Fibroblast of lung (primary cell): ENCODE data around the gene MFGE8. TPM values are rescaled to one million over a fixed set of nuclear protein-coding genes. Genes with fewer than 3 reads are reported as not detected.

ENCODE experiments used
- DNase-seq, 2 donors: peaks; one replicate each; pipeline versions ENCODE4 v3.0.0 to v3.0.0-alpha.2; 2010; ENCODE audit warnings: low read depth in 2 of 2
- H2AFZ ChIP-seq: 2 replicates; pipeline ENCODE4 v1.5.1; 2012; ENCODE audit warnings: low read length, control low read depth, inconsistent platforms
- H3K27ac ChIP-seq: 2 replicates; pipeline ENCODE4 v1.5.1; 2011; ENCODE audit warnings: low read length, control low read depth; ENCODE audit not compliant: insufficient read depth
- H3K27me3 ChIP-seq: 2 replicates; pipeline ENCODE4 v1.5.1; 2011; ENCODE audit warnings: mild to moderate bottlenecking, low read length; ENCODE audit not compliant: control insufficient read depth, insufficient read depth
- H3K36me3 ChIP-seq: 2 replicates; pipeline ENCODE4 v1.5.1; 2011; ENCODE audit warnings: low read length; ENCODE audit not compliant: control insufficient read depth, insufficient read depth
- H3K4me1 ChIP-seq: 2 replicates; pipeline ENCODE4 v1.5.1; 2011; ENCODE audit warnings: low read length; ENCODE audit not compliant: control insufficient read depth, insufficient read depth; ENCODE audit errors: extremely low read depth
- H3K4me2 ChIP-seq: 2 replicates; pipeline ENCODE4 v1.5.1; 2011; ENCODE audit warnings: low read length, control low read depth; ENCODE audit not compliant: insufficient read depth; ENCODE audit errors: extremely low read depth
- H3K4me3 ChIP-seq, 4 experiments: fragments of 200-600 bp in 1 of 4; sonication (generic) in 1 of 4; replicated peaks in 1 of 4; 2 replicates each; pipeline ENCODE4 v1.5.1; 2011 to 2016; ENCODE audit warnings: low read length in 4 of 4, low read depth in 3 of 4, mild to moderate bottlenecking in 3 of 4, control low read depth in 2 of 4, inconsistent platforms in 1 of 4, mixed read lengths in 1 of 4; ENCODE audit not compliant: insufficient read depth in 1 of 4; ENCODE audit errors: control extremely low read depth in 1 of 4
- H3K79me2 ChIP-seq: 2 replicates; pipeline ENCODE4 v1.5.1; 2012; ENCODE audit warnings: mild to moderate bottlenecking, low read length, inconsistent platforms; ENCODE audit not compliant: control insufficient read depth, insufficient read depth
- H3K9ac ChIP-seq: 2 replicates; pipeline ENCODE4 v1.5.1; 2011; ENCODE audit warnings: mild to moderate bottlenecking, low read length, control low read depth; ENCODE audit not compliant: insufficient read depth
- H3K9me3 ChIP-seq: 2 replicates; pipeline ENCODE4 v1.5.1; 2012; ENCODE audit warnings: low read depth, low read length; ENCODE audit not compliant: control insufficient read depth, insufficient read depth
- H4K20me1 ChIP-seq: 2 replicates; pipeline ENCODE4 v1.5.1; 2011; ENCODE audit warnings: low read length; ENCODE audit not compliant: control insufficient read depth, insufficient read depth; ENCODE audit errors: extremely low read depth
- CTCF ChIP-seq, 2 donors: IDR thresholded peaks in 1 of 2; conservative IDR thresholded peaks in 1 of 2; 1 replicate in 1 of 2; 2 replicates in 1 of 2; pipeline ENCODE4 v1.5.1; 2011 to 2012; ENCODE audit warnings: low read length in 2 of 2, control low read depth in 1 of 2, inconsistent platforms in 1 of 2, low read depth in 1 of 2, mild to moderate bottlenecking in 1 of 2
- EZH2 ChIP-seq: IDR thresholded peaks from 2 replicates; pipeline ENCODE4 v1.5.1; 2012; ENCODE audit warnings: low read length, control low read depth, mild to moderate bottlenecking; ENCODE audit errors: missing control alignments
- polyA plus RNA-seq, 2 donors: library from polyadenylated mRNA; depleted of rRNA in 1 of 2; stranded (reverse) in 1 of 2; unstranded in 1 of 2; fragments of >200 nt; gene quantifications; 2 replicates each; pipeline ENCODE4 v1.2.1, GENCODE V29; 2011 to 2012; ENCODE audit warnings: missing spikeins in 1 of 2
- total RNA-seq: library from RNA; depleted of rRNA; stranded (reverse); fragments of >200 nt; gene quantifications from 2 replicates; pipeline ENCODE4 v1.2.1, GENCODE V29; 2014

MFGE8 gene
- total and polyA plus RNA-seq, 2 donors (not counting 1 experiment from before 2014, with no cell fraction given): 263 to 336 TPM

GRCh38 chr15:88956263-88956662 lies 43.1 kb upstream of the MFGE8 start:
- Histone ChIP-seq H3K4me2 (no peak overlapping the region), H3K9ac (no peak overlapping the region), H4K20me1 (no peaks in the 10 kb centered on the region), H3K79me2 (no peaks in the 10 kb centered on the region), H2AFZ (no peak overlapping the region), H3K4me1 (peaks cover 2% of the 10 kb centered on the region), H3K27ac (no peak overlapping the region), H3K27me3 (no peaks in the 10 kb centered on the region), H3K4me3 (no peak overlapping the region), H3K36me3 (no peaks in the 10 kb centered on the region), H3K9me3 (no peaks in the 10 kb centered on the region)
- no peak for TF ChIP-seq EZH2
- no peak for TF ChIP-seq CTCF (conservative IDR thresholded peaks at IDR 0.05 in 1 of 2, IDR thresholded peaks at IDR 0.05 in 1 of 2; ENCODE audit: low read depth in 1 of 2, low read length in 2 of 2)
- no peak for DNase-seq

GRCh38 chr15:88954431-88955277 lies 41.5 kb upstream of the MFGE8 start:
- Histone ChIP-seq H3K4me2 (no peak overlapping the region), H4K20me1 (no peaks in the 10 kb centered on the region), H3K36me3 (no peaks in the 10 kb centered on the region), H3K9me3 (no peaks in the 10 kb centered on the region), H3K9ac (no peak overlapping the region), H3K27me3 (no peaks in the 10 kb centered on the region), H2AFZ (no peak overlapping the region), H3K27ac (no peak overlapping the region), H3K4me3 (no peak overlapping the region), H3K4me1 (peaks cover 2% of the 10 kb centered on the region), H3K79me2 (no peaks in the 10 kb centered on the region)
- TF ChIP-seq CTCF (conservative IDR thresholded peaks at IDR 0.05 in 1 of 2, IDR thresholded peaks at IDR 0.05 in 1 of 2; ENCODE audit: low read depth in 1 of 2, low read length in 2 of 2): no peak
- TF ChIP-seq EZH2: no peak
- DNase-seq: peak; percentile 14 to 18

- Histone ChIP-seq H3K4me3 (no peak overlapping the region), H3K27me3 (peaks cover 3% of the 10 kb centered on the region), H3K36me3 (no peaks in the 10 kb centered on the region), H3K9ac (no peak overlapping the region), H3K9me3 (no peaks in the 10 kb centered on the region), H4K20me1 (no peaks in the 10 kb centered on the region), H3K4me1 (peaks cover 2% of the 10 kb centered on the region), H3K79me2 (no peaks in the 10 kb centered on the region), H3K4me2 (no peak overlapping the region), H3K27ac (no peak overlapping the region), H2AFZ (no peak overlapping the region)
- DNase-seq: no peak
- TF ChIP-seq CTCF (conservative IDR thresholded peaks at IDR 0.05 in 1 of 2, IDR thresholded peaks at IDR 0.05 in 1 of 2; ENCODE audit: low read depth in 1 of 2, low read length in 2 of 2) (no peak), EZH2 (no peak)
Measured at GRCh38 chr15:88950600-88951160, 37.5 kb upstream of the MFGE8 start.
